ENCODE data around the gene SLC44A3.
"Not testable (repeated sequence)": the region's sequence is repeated elsewhere in the genome, so short reads cannot be mapped to it uniquely, and the experiment has no call there.

The SLC44A3 gene

GRCh38 chr1:94937820-94938219, 117.7 kb downstream of the SLC44A3 start:
- no peak for DNase-seq

- no peak for DNase-seq
These were observed 120.6 kb downstream of the SLC44A3 start for GRCh38 chr1:94940738-94941137.

- DNase-seq: not testable (repeated sequence)
These were observed 121.3 kb downstream of the SLC44A3 start for GRCh38 chr1:94941480-94941879.

- no peak for DNase-seq
These were observed 122.3 kb downstream of the SLC44A3 start for GRCh38 chr1:94942171-94943128.
